ENCODE measurements around the gene CXCL5.

DNA sequence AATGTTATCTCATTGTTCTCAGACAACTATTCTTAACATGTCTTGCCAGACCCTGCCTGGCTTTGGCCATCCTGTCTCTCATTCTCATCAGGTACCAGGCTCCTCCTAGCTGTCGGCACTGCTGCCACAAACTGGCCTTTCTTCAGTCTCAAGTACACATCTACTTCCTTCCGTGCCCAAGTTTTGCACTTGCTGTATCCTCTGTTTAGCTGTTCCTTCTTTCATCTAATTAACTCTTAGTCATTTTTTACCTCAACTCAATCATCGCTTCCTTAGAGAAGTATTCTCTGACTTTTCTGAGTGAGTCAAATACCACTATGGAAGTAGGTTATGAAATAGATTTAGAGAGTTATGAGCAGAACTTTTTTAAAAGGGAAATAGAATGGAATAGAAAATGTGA, 20.3 kb upstream of the CXCL5 start:
- no peak for TF ChIP-seq POLR2A (IDR thresholded peaks at IDR 0.05)
- TF ChIP-seq, protein P1, sequence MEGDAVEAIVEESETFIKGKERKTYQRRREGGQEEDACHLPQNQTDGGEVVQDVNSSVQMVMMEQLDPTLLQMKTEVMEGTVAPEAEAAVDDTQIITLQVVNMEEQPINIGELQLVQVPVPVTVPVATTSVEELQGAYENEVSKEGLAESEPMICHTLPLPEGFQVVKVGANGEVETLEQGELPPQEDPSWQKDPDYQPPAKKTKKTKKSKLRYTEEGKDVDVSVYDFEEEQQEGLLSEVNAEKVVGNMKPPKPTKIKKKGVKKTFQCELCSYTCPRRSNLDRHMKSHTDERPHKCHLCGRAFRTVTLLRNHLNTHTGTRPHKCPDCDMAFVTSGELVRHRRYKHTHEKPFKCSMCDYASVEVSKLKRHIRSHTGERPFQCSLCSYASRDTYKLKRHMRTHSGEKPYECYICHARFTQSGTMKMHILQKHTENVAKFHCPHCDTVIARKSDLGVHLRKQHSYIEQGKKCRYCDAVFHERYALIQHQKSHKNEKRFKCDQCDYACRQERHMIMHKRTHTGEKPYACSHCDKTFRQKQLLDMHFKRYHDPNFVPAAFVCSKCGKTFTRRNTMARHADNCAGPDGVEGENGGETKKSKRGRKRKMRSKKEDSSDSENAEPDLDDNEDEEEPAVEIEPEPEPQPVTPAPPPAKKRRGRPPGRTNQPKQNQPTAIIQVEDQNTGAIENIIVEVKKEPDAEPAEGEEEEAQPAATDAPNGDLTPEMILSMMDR (IDR thresholded peaks at IDR 0.05), result no peak
- TF ChIP-seq POLR2AphosphoS5 (IDR thresholded peaks at IDR 0.05; ENCODE audit: insufficient read depth in 1 of 2, low read depth in 1 of 2), result no peak
